GM12878 (cell line): ENCODE measurements around the gene MND1. TPM values are rescaled to one million over a fixed set of nuclear protein-coding genes. Genes with fewer than 3 reads are reported as not detected.

Source experiments
- ATAC-seq: fragments of 200-7000 bp; cut with Tn5 transposase; 3 replicates; pipeline ENCODE4 v1.9.1; 2020; ENCODE audit warnings: mild to moderate bottlenecking, moderate library complexity
- BruUV-seq: library from RNA; stranded (reverse); fragments of 400-500 nt; replicated peaks from 2 replicates; lab custom pipeline; 2021; lab: Mats Ljungman, UMichigan
- CTCF ChIA-PET: fragments of 300-600 bp; sonication (Branson Sonifier 250); formaldehyde crosslinking; extraction: SDS; loops from one replicate; lab custom pipeline; 2021; ENCODE audit warnings: inconsistent platforms; lab: Yijun Ruan, JAX
- POLR2A ChIA-PET: fragments of 350-600 bp; formaldehyde crosslinking; extraction: SDS; loops from one replicate; lab custom pipeline; 2021; ENCODE audit warnings: inconsistent platforms; lab: Charles Lee
- RAD21 ChIA-PET: fragments of 300-600 bp; sonication (Branson Sonifier 250); formaldehyde crosslinking; loops from one replicate; lab custom pipeline; 2023; ENCODE audit warnings: antibody characterized with exemption; ENCODE audit not compliant: unreplicated experiment; lab: Charles Lee
- SMC1A ChIA-PET: fragments of 300-600 bp; sonication (Branson Sonifier 250); formaldehyde crosslinking; loops from one replicate; lab custom pipeline; 2023; ENCODE audit not compliant: unreplicated experiment, uncharacterized antibody; lab: Charles Lee
- DNase-seq: peaks from one replicate; pipeline ENCODE4 v3.0.0-alpha.2; 2011; ENCODE audit warnings: low read depth, low spot score
- FAIRE-seq: peaks from 3 replicates; lab custom pipeline; 2011; peaks lifted over from hg19 to GRCh38; lab: Jason Lieb, UNC
- H2AFZ ChIP-seq: 2 replicates; pipeline ENCODE4 v1.6.0; 2011; ENCODE audit warnings: low read depth, low read length, control low read depth; ENCODE audit not compliant: control insufficient read depth
- H3K27ac ChIP-seq: 2 replicates; pipeline ENCODE4 v1.5.1; 2011; ENCODE audit warnings: control low read depth; ENCODE audit not compliant: control insufficient read depth, insufficient read depth
- H3K27me3 ChIP-seq, 2 experiments: replicated peaks in 1 of 2; 2 replicates each; pipeline versions ENCODE4 v1.6.0 to v1.6.1; 2011; ENCODE audit warnings: low read length in 1 of 2; ENCODE audit not compliant: control insufficient read depth in 2 of 2, insufficient read depth in 2 of 2
- H3K36me3 ChIP-seq, 2 experiments: 2 replicates each; pipeline ENCODE4 v1.5.1; 2011; ENCODE audit warnings: low read length in 1 of 2; ENCODE audit not compliant: control insufficient read depth in 2 of 2, insufficient read depth in 2 of 2
- H3K4me1 ChIP-seq: 2 replicates; pipeline ENCODE4 v1.6.1; 2011; ENCODE audit warnings: mild to moderate bottlenecking, low read length, moderate library complexity, mixed read lengths; ENCODE audit not compliant: control insufficient read depth, insufficient read depth
- H3K4me2 ChIP-seq: 2 replicates; pipeline ENCODE4 v1.6.0; 2011; ENCODE audit warnings: control low read depth; ENCODE audit not compliant: control insufficient read depth, insufficient read depth
- H3K4me3 ChIP-seq: fragments of 200-600 bp; sonication (generic); 2 replicates; pipeline ENCODE4 v1.5.1; 2016
- H3K79me2 ChIP-seq: 2 replicates; pipeline ENCODE4 v1.6.0; 2011; ENCODE audit warnings: low read length; ENCODE audit not compliant: control insufficient read depth, insufficient read depth
- H3K9ac ChIP-seq: 2 replicates; pipeline ENCODE4 v1.8.0; 2011; ENCODE audit warnings: low read length, control low read depth, mixed read lengths; ENCODE audit not compliant: control insufficient read depth, insufficient read depth
- H3K9me3 ChIP-seq: replicated peaks from 3 replicates; pipeline ENCODE4 v1.5.1; 2011; ENCODE audit warnings: mild to moderate bottlenecking, low read length; ENCODE audit not compliant: control insufficient read depth, insufficient read depth
- H4K20me1 ChIP-seq: 2 replicates; pipeline ENCODE4 v1.6.0; 2011; ENCODE audit not compliant: control insufficient read depth, insufficient read depth
- ASH2L ChIP-seq: fragments of 300-600, 200-600 bp; sonication (generic); IDR thresholded peaks from 2 replicates; pipeline ENCODE4 v1.6.1; 2017; ENCODE audit warnings: low read depth, mild to moderate bottlenecking, borderline replicate concordance
- CBX3 ChIP-seq: fragments of 200-600 bp; sonication (generic); IDR thresholded peaks from 2 replicates; pipeline ENCODE4 v1.6.1; 2016; ENCODE audit warnings: low read depth, borderline replicate concordance
- FOXK2 ChIP-seq: fragments of 450-650 bp; IDR thresholded peaks from 2 replicates; pipeline ENCODE4 v1.6.1; 2017; ENCODE audit warnings: mild to moderate bottlenecking, moderate library complexity
- HDGF ChIP-seq: fragments of 450-650 bp; IDR thresholded peaks from 2 replicates; pipeline ENCODE4 v1.6.1; 2016; ENCODE audit warnings: antibody characterized with exemption
- IKZF2 ChIP-seq, 2 experiments: fragments of 450-650 bp; IDR thresholded peaks; 2 replicates each; pipeline ENCODE4 v1.6.1; 2017; ENCODE audit warnings: mild to moderate bottlenecking in 2 of 2, moderate library complexity in 2 of 2
- NFYA ChIP-seq: IDR thresholded peaks from 2 replicates; pipeline ENCODE4 v1.6.1; 2011; ENCODE audit warnings: low read depth, mild to moderate bottlenecking, low read length, improper control_type of control experiment, borderline replicate concordance
- POLR2A ChIP-seq: IDR thresholded peaks from 2 replicates; pipeline ENCODE4 v1.6.1; 2011; ENCODE audit warnings: low read depth, mild to moderate bottlenecking, low read length
- POLR2AphosphoS2 ChIP-seq: IDR thresholded peaks from 2 replicates; pipeline ENCODE4 v1.6.1; 2011; ENCODE audit warnings: low read depth, mild to moderate bottlenecking, low read length, improper control_type of control experiment, moderate library complexity
- RCOR1 ChIP-seq: conservative IDR thresholded peaks from 2 replicates; pipeline ENCODE4 v1.6.1; 2012; ENCODE audit warnings: low read depth, low read length, improper control_type of control experiment
- SIX5 ChIP-seq: IDR thresholded peaks from 2 replicates; pipeline ENCODE4 v1.6.1; 2011; ENCODE audit warnings: mild to moderate bottlenecking, low read depth, low read length, moderate library complexity; ENCODE audit not compliant: severe bottlenecking
- SUPT20H ChIP-seq: IDR thresholded peaks from 2 replicates; pipeline ENCODE4 v1.6.1; 2011; ENCODE audit warnings: low read depth, mild to moderate bottlenecking, low read length, moderate library complexity, borderline replicate concordance; ENCODE audit not compliant: control insufficient read depth
- SUZ12 ChIP-seq: fragments of 200-600 bp; sonication (generic); IDR thresholded peaks from one replicate; pipeline ENCODE4 v1.6.1; 2018; ENCODE audit warnings: antibody characterized with exemption, mild to moderate bottlenecking; ENCODE audit not compliant: unreplicated experiment
- ZNF217 ChIP-seq: fragments of 450-650 bp; IDR thresholded peaks from 2 replicates; pipeline ENCODE4 v1.6.1; 2017; ENCODE audit warnings: antibody characterized with exemption, mild to moderate bottlenecking
- WGBS: methylation state at CpG from one replicate; pipeline ENCODE4 v1.1.6; 2016; ENCODE audit warnings: low lambda C conversion rate; ENCODE audit not compliant: insufficient replicate concordance, insufficient coverage; ENCODE audit errors: missing lambda C conversion rate; 5-methylcytosine and 5-hydroxymethylcytosine counted together
- in situ Hi-C: fragments of 300-500 bp; cut with MboI; formaldehyde crosslinking; loops from 9 replicates; pipeline ENCODE4 v1.14.3; 2018; ENCODE audit warnings: mixed read lengths
- intact Hi-C: fragments of 100-400 bp; cut with micrococcal nuclease; formaldehyde crosslinking; loops from one replicate; pipeline ENCODE4 v1.14.2; 2022; ENCODE audit not compliant: unreplicated experiment
- polyA plus RNA-seq, 11 experiments: library from polyadenylated mRNA; depleted of rRNA in 4 of 11; unstranded in 6 of 11; stranded (reverse) in 5 of 11; fragments of >200 nt; fragmentation: Nextera tagmentation in 4 of 11; fragmentation: Illumina TruSeq in 1 of 11; extraction: Ambion mirVana in 4 of 11; extraction: Trizol in 1 of 11; gene quantifications; 1 replicate in 1 of 11; 2 replicates in 10 of 11; pipeline versions ENCODE4 v1.2.1 to v1.2.3, GENCODE V29; 2011 to 2016; ENCODE audit warnings: inconsistent platforms in 2 of 11, missing spikeins in 2 of 11, low read depth in 1 of 11
- total RNA-seq, 4 experiments: library from RNA; depleted of rRNA in 3 of 4; stranded (reverse); fragments of >200 nt in 3 of 4; fragmentation: Illumina TruSeq in 1 of 4; extraction: Trizol in 1 of 4; gene quantifications; 2 replicates each; pipeline versions ENCODE4 v1.2.1 to v1.2.3, GENCODE V29; 2013 to 2021
- TF ChIP-seq, protein P1 (sequence below): fragments of 450-650 bp; IDR thresholded peaks from 2 replicates; pipeline ENCODE4 v1.6.1; 2017; ENCODE audit warnings: mild to moderate bottlenecking

Gene MND1
- total and polyA plus RNA-seq, 10 of the 15 experiments (the other 5 are each of a cell fraction or from before 2014, with no cell fraction given): 17.7 to 58.1 (median 47.3) TPM

DNA sequence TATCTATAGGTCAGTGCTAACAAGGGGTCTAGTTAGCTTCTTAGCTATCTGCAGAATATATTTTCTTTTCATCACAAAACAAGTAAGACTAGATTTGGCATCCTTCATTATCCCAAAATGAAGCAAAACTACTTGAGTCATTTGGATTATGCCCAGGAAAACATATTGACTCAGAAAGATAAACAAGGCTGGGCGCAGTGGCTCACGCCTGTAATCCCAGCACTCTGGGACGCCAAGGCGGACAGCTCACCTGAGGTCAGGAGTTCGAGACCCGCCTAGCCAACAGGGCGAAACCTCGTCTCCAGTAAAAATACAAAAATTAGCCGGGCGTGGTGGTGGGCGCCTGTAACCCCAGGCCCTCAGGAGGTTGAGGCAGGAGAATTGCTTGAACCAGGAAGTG lies 18.0 kb upstream of the MND1 start:
- H2AFZ ChIP-seq: no peak overlapping the region
- no peak for FAIRE-seq
- intact Hi-C loops: no loop called here
- in situ Hi-C loops: no loop called here
- TF ChIP-seq POLR2AphosphoS2: no peak
- TF ChIP-seq ASH2L: no peak
- no peak for TF ChIP-seq CBX3
- TF ChIP-seq SIX5: no peak
- no peak for TF ChIP-seq SUZ12
- no peak for TF ChIP-seq POLR2A
- no peak for TF ChIP-seq FOXK2
- TF ChIP-seq RCOR1: no peak
- no peak for TF ChIP-seq NFYA
- TF ChIP-seq SUPT20H: no peak
- no peak for TF ChIP-seq IKZF2 (IDR thresholded peaks at IDR 0.05)
- TF ChIP-seq, protein P1, sequence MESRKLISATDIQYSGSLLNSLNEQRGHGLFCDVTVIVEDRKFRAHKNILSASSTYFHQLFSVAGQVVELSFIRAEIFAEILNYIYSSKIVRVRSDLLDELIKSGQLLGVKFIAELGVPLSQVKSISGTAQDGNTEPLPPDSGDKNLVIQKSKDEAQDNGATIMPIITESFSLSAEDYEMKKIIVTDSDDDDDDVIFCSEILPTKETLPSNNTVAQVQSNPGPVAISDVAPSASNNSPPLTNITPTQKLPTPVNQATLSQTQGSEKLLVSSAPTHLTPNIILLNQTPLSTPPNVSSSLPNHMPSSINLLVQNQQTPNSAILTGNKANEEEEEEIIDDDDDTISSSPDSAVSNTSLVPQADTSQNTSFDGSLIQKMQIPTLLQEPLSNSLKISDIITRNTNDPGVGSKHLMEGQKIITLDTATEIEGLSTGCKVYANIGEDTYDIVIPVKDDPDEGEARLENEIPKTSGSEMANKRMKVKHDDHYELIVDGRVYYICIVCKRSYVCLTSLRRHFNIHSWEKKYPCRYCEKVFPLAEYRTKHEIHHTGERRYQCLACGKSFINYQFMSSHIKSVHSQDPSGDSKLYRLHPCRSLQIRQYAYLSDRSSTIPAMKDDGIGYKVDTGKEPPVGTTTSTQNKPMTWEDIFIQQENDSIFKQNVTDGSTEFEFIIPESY: no peak
- no peak for TF ChIP-seq HDGF
- TF ChIP-seq ZNF217: no peak
- H3K4me1 ChIP-seq: no peaks in the 10 kb centered on the region
- no peaks in the 10 kb centered on the region for H3K36me3 ChIP-seq
- no peaks in the 10 kb centered on the region; a peak in 1 of 4 replicates for H3K27me3 ChIP-seq
- ChIA-PET SMC1A (interaction anchor here (1.1 to 1.7 kb wide), 5 partner anchors 12 to 323 kb away, joined by 3 to 4 read pairs (median 4); no protein-coding TSS in a partner anchor), RAD21 (no interaction called here), POLR2A (interaction anchor here (0.6 kb wide), 1 partner anchor 516 kb away, joined by 8 read pairs; no protein-coding TSS in a partner anchor), CTCF (interaction anchor here (1.4 kb wide), 1 partner anchor 317 kb away, joined by 4 read pairs; no protein-coding TSS in a partner anchor)
- no peaks in the 10 kb centered on the region for H4K20me1 ChIP-seq
- H3K4me2 ChIP-seq: no peak overlapping the region
- H3K9ac ChIP-seq: no peak overlapping the region
- no peak for DNase-seq
- no TSS peak for BruUV-seq
- H3K9me3 ChIP-seq: no peaks in the 10 kb centered on the region
- 92% methylated on average over 11 of the region's 11 CpGs for WGBS
- H3K4me3 ChIP-seq: no peak overlapping the region
- H3K27ac ChIP-seq: no peak overlapping the region
- ATAC-seq: no peak
- H3K79me2 ChIP-seq: no peaks in the 10 kb centered on the region
